Sigmoid colon (tissue), 7 donors: Measurements from ENCODE around the gene FGB. TPM values are rescaled to one million over a fixed set of nuclear protein-coding genes. Genes with fewer than 3 reads are reported as not detected.

ENCODE experiments used
- DNase-seq: peaks from one replicate; pipeline ENCODE4 v3.0.0-alpha.2; 2019
- H3K27ac ChIP-seq, 4 donors: fragments of 200-600 bp; sonication (generic); one replicate each; pipeline ENCODE4 v1.5.1; 2016 to 2019; ENCODE audit warnings: mild to moderate bottlenecking in 1 of 4
- H3K27me3 ChIP-seq, 3 donors: fragments of 200-600 bp; sonication (generic); one replicate each; pipeline ENCODE4 v1.5.1; 2019; ENCODE audit warnings: mild to moderate bottlenecking in 1 of 3
- H3K36me3 ChIP-seq, 4 donors: fragments of 200-600 bp; sonication (generic); one replicate each; pipeline ENCODE4 v1.5.1; 2016 to 2019
- H3K4me1 ChIP-seq, 4 donors: fragments of 200-600 bp; sonication (generic); one replicate each; pipeline ENCODE4 v1.5.1; 2017 to 2019
- H3K4me3 ChIP-seq, 4 donors: fragments of 200-600 bp; sonication (generic); one replicate each; pipeline ENCODE4 v1.5.1; 2017 to 2019; ENCODE audit warnings: mild to moderate bottlenecking in 2 of 4, moderate library complexity in 1 of 4
- H3K9me3 ChIP-seq, 4 donors: fragments of 200-600 bp in 3 of 4; sonication (generic) in 3 of 4; one replicate each; pipeline versions ENCODE4 v1.5.1 to v1.6.1; 2013 to 2019
- EP300 ChIP-seq, 4 donors: sonication (generic); formaldehyde crosslinking; IDR thresholded peaks; one replicate each; pipeline ENCODE4 v1.6.1; 2017; ENCODE audit warnings: antibody characterized with exemption in 4 of 4
- POLR2A ChIP-seq, 2 donors: fragments of 450-650 bp; IDR thresholded peaks; one replicate each; pipeline ENCODE4 v1.6.1; 2016; ENCODE audit warnings: antibody characterized with exemption in 2 of 2, mild to moderate bottlenecking in 2 of 2, moderate library complexity in 2 of 2
- POLR2AphosphoS5 ChIP-seq, 4 donors: sonication (generic); formaldehyde crosslinking; IDR thresholded peaks; one replicate each; pipeline ENCODE4 v1.6.1; 2017; ENCODE audit warnings: antibody characterized with exemption in 4 of 4
- WGBS, 2 donors: extraction: QIAGEN DNeasy Blood & Tissue Kit; methylation state at CpG; one replicate each; pipeline ENCODE4 v1.1.7; 2013; 5-methylcytosine and 5-hydroxymethylcytosine counted together
- intact Hi-C: fragments of 100-400 bp; cut with DNase I; formaldehyde crosslinking; loops from one replicate; pipeline ENCODE4 v1.15.1; 2023
- polyA plus RNA-seq, 3 donors: library from polyadenylated mRNA; stranded (reverse); fragments of 200-250 nt; gene quantifications; one replicate each; pipeline ENCODE4 v1.2.3, GENCODE V29; 2013
- total RNA-seq, 4 donors: library from RNA; depleted of rRNA; stranded (reverse); fragments of >200 nt; gene quantifications; one replicate each; pipeline ENCODE4 v1.1.0, GENCODE V29; 2016
- TF ChIP-seq, protein P1 (sequence below), 4 experiments: fragments of 450-650 bp in 3 of 4; fragments of 200-600 bp in 1 of 4; IDR thresholded peaks; one replicate each; pipeline ENCODE4 v1.5.1; 2016 to 2019; ENCODE audit warnings: antibody characterized with exemption in 4 of 4, mild to moderate bottlenecking in 3 of 4, moderate library complexity in 2 of 4
- donor health status: healthy with polysubstance abuse.
- donor health status: Bipolar disorder and iron deficiency.
- donor health status: healthy.

FGB gene
- total and polyA plus RNA-seq, 7 donors: 0.67 TPM; not detected in 6

GRCh38 chr4:154586296-154587033 lies 23.7 kb downstream of the FGB start:
- no peak for DNase-seq
- Histone ChIP-seq H3K36me3 (no peaks in the 10 kb centered on the region), H3K4me1 (no peaks in the 10 kb centered on the region), H3K9me3 (no peaks in the 10 kb centered on the region), H3K27ac (no peak overlapping the region), H3K4me3 (no peak overlapping the region), H3K27me3 (no peaks in the 10 kb centered on the region)
- intact Hi-C loops: no loop called here
- 91 to 94% methylated on average over 13 of the region's 13 CpGs for WGBS, 2 donors
- TF ChIP-seq POLR2AphosphoS5 (IDR thresholded peaks at IDR 0.05) (no peak), EP300 (IDR thresholded peaks at IDR 0.05) (no peak), POLR2A (IDR thresholded peaks at IDR 0.05) (no peak)
- TF ChIP-seq, protein P1, sequence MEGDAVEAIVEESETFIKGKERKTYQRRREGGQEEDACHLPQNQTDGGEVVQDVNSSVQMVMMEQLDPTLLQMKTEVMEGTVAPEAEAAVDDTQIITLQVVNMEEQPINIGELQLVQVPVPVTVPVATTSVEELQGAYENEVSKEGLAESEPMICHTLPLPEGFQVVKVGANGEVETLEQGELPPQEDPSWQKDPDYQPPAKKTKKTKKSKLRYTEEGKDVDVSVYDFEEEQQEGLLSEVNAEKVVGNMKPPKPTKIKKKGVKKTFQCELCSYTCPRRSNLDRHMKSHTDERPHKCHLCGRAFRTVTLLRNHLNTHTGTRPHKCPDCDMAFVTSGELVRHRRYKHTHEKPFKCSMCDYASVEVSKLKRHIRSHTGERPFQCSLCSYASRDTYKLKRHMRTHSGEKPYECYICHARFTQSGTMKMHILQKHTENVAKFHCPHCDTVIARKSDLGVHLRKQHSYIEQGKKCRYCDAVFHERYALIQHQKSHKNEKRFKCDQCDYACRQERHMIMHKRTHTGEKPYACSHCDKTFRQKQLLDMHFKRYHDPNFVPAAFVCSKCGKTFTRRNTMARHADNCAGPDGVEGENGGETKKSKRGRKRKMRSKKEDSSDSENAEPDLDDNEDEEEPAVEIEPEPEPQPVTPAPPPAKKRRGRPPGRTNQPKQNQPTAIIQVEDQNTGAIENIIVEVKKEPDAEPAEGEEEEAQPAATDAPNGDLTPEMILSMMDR (IDR thresholded peaks at IDR 0.05): no peak

DNA sequence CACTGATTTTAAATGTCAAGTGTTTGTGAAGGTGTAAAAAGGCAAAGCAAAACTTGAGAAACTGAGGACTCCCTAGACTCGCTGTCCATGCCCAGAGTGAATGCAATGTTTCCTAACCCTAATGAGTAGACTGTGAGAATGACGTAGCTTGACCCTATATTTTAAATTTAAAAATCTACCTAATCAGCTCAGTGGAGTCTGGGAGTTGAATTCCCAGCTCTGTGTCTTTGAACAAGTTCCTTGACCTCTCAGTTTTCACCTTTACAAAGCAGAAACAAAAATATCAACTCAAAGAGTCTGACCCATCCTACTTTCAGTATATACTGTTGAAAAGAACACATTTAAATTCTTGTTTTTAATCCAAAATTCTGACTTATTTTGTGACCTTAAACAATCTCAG lies 25.4 kb downstream of the FGB start:
- Histone ChIP-seq H3K27ac (no peak overlapping the region), H3K4me1 (no peaks in the 10 kb centered on the region), H3K9me3 (no peaks in the 10 kb centered on the region), H3K27me3 (no peaks in the 10 kb centered on the region), H3K36me3 (no peaks in the 10 kb centered on the region), H3K4me3 (no peak overlapping the region)
- TF ChIP-seq POLR2A (IDR thresholded peaks at IDR 0.05) (no peak), EP300 (IDR thresholded peaks at IDR 0.05) (no peak), POLR2AphosphoS5 (IDR thresholded peaks at IDR 0.05) (no peak)
- TF ChIP-seq, protein P1 (IDR thresholded peaks at IDR 0.05): no peak
- WGBS, 2 donors: 88 to 93% methylated on average over 2 of the region's 2 CpGs
- no peak for DNase-seq
- intact Hi-C loops: no loop called here

DNA sequence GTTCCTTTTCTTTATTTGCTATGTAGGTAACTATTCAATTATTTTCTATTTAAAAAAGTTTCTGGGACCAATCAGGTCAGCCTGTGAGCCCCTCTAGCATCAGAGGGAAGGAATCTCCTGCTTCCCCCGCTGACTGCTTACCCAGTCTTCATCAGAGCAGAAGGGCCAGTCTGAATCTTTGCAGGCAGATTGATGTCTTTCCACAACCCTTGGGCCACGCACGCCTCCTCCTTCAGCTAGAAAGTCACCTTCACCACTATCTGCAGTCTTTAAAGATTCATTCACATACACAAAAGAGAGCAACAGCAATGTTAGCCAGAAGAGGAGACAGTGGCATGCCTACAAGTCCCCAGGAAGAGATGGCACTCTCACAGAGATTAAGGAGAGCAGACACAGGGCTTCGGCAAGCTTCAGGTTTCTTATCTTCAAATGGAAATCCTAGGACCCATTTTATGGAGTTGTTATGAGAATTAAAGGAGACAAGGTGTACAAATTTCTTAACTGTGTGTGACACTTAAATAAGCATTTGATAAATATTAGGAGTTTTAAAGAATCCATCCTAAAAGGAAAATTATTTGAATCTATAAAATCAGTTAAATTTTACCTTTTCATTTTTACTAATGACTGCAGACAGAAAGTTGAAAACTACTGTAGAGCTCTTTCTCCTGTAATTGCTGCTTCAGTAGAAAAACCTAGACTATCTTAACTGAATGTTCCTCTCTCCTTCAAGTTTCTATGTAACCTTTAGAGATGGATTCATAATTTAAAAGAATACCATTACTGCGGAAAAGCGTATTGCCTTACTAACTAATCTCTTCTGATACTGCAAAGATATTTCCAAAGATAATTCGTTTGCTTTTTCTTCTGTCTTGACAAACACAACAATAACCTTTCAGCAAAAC lies 26.7 kb downstream of the FGB start:
- no peaks in the 10 kb centered on the region for H3K27me3 ChIP-seq
- no peaks in the 10 kb centered on the region for H3K36me3 ChIP-seq
- H3K4me1 ChIP-seq: no peaks in the 10 kb centered on the region
- no peak for DNase-seq
- TF ChIP-seq, protein P1 (IDR thresholded peaks at IDR 0.05): no peak
- no peak for TF ChIP-seq POLR2AphosphoS5 (IDR thresholded peaks at IDR 0.05)
- no peak for TF ChIP-seq POLR2A (IDR thresholded peaks at IDR 0.05)
- no peak for TF ChIP-seq EP300 (IDR thresholded peaks at IDR 0.05)
- H3K4me3 ChIP-seq: no peak overlapping the region
- H3K9me3 ChIP-seq: no peaks in the 10 kb centered on the region
- H3K27ac ChIP-seq: no peak overlapping the region
- 82 to 83% methylated on average over 7 of the region's 7 CpGs for WGBS, 2 donors
- intact Hi-C loops: no loop called here

- TF ChIP-seq POLR2A (IDR thresholded peaks at IDR 0.05) (no peak), EP300 (IDR thresholded peaks at IDR 0.05) (no peak), POLR2AphosphoS5 (IDR thresholded peaks at IDR 0.05) (no peak)
- TF ChIP-seq, protein P1 (IDR thresholded peaks at IDR 0.05): no peak
- H3K27me3 ChIP-seq: no peaks in the 10 kb centered on the region
- H3K27ac ChIP-seq: no peak within 1 kb of the TSS
- no peaks in the 10 kb centered on the region for H3K4me1 ChIP-seq
- 16 to 70% methylated on average over 3 of the region's 3 CpGs for WGBS, 2 donors
- DNase-seq: no peak
- intact Hi-C loops: no loop called here
- H3K36me3 ChIP-seq: no peaks in the 10 kb centered on the region
- H3K4me3 ChIP-seq: no peak within 1 kb of the TSS
- no peaks in the 10 kb centered on the region for H3K9me3 ChIP-seq
These were observed 27.7 kb downstream of the FGB start, which contains the start of gene FGA for GRCh38 chr4:154590329-154591006. Gene FGA, minus strand, starts transcription at chr4:154590742. Its CDS starts 55 bp downstream, at chr4:154590687.
